ENCODE results near the gene AGPAT2.
"Not testable (repeated sequence)": the region's sequence is repeated elsewhere in the genome, so short reads cannot be mapped to it uniquely, and the experiment has no call there.

AGPAT2 gene

GRCh38 chr9:136643596-136644342 is 43.5 kb downstream of the AGPAT2 start:
- no peak for DNase-seq

GRCh38 chr9:136642439-136642921 is 44.8 kb downstream of the AGPAT2 start:
- no peak for DNase-seq

- no peak for DNase-seq
These were observed 46.8 kb downstream of the AGPAT2 start for GRCh38 chr9:136640171-136641111.

- DNase-seq: no peak
These were observed 52.4 kb downstream of the AGPAT2 start for GRCh38 chr9:136634904-136635303.

- DNase-seq: not testable (repeated sequence)
These were observed 54.7 kb downstream of the AGPAT2 start for GRCh38 chr9:136632491-136633106.

GRCh38 chr9:136632072-136632471 is 55.2 kb downstream of the AGPAT2 start:
- not testable (repeated sequence) for DNase-seq

- DNase-seq: peak; percentile 33 to 36
These were observed 55.9 kb downstream of the AGPAT2 start for GRCh38 chr9:136631038-136632000.

GRCh38 chr9:136630662-136630992 is 56.6 kb downstream of the AGPAT2 start:
- no peak for DNase-seq

- no peak for DNase-seq
These were observed 57.2 kb downstream of the AGPAT2 start for GRCh38 chr9:136629879-136630661.

- DNase-seq: no peak
These were observed 58.0 kb downstream of the AGPAT2 start for GRCh38 chr9:136629001-136629878.

GRCh38 chr9:136628268-136628667 is 59.0 kb downstream of the AGPAT2 start:
- no peak for DNase-seq

GRCh38 chr9:136627703-136628102 is 59.6 kb downstream of the AGPAT2 start:
- no peak for DNase-seq

GRCh38 chr9:136626740-136627642 is 60.3 kb downstream of the AGPAT2 start:
- no peak for DNase-seq

- no peak for DNase-seq
These were observed 61.1 kb downstream of the AGPAT2 start for GRCh38 chr9:136626066-136626725.

GRCh38 chr9:136625101-136626065 is 61.9 kb downstream of the AGPAT2 start:
- no peak for DNase-seq

- DNase-seq: no peak
These were observed 62.9 kb downstream of the AGPAT2 start for GRCh38 chr9:136624184-136624951.

GRCh38 chr9:136623842-136624183 is 63.4 kb downstream of the AGPAT2 start:
- DNase-seq: no peak

All from NCI-H446 (cell line).